K562 (cell line): ENCODE results near the gene ADTRP. TPM values are rescaled to one million over a fixed set of nuclear protein-coding genes. Genes with fewer than 3 reads are reported as not detected.
A peak's percentile ranks its signal among the peaks of the same experiment; 100 is the strongest.

Experiments
- ATAC-seq: fragments of 200-7000 bp; cut with Tn5 transposase; 3 replicates; pipeline ENCODE4 v1.9.1; 2020; ENCODE audit warnings: moderate library complexity
- BruUV-seq: library from RNA; stranded (reverse); fragments of 400-500 nt; replicated peaks from 2 replicates; lab custom pipeline; 2021; lab: Mats Ljungman, UMichigan
- CTCF ChIA-PET: fragments of 300-600 bp; formaldehyde crosslinking; extraction: SDS; loops from one replicate; lab custom pipeline; 2021; ENCODE audit warnings: low intra/inter-chr PET ratio; lab: Yijun Ruan, JAX
- POLR2A ChIA-PET: fragments of 300-600, 350-650 bp; sonication (Branson Sonifier 250); formaldehyde crosslinking; extraction: SDS; loops from one replicate; lab custom pipeline; 2021; ENCODE audit warnings: antibody characterized with exemption, inconsistent platforms; lab: Yijun Ruan, JAX
- DNase-seq, 4 experiments: peaks; one replicate each; pipeline versions ENCODE4 v3.0.0 to v3.0.0-alpha.2; 2011 to 2018; ENCODE audit warnings: low spot score in 3 of 4, mixed read lengths in 3 of 4; ENCODE audit errors: extremely low read depth in 1 of 4
- FAIRE-seq: peaks from 2 replicates; lab custom pipeline; 2011; peaks lifted over from hg19 to GRCh38; lab: Jason Lieb, UNC
- H2AFZ ChIP-seq: 2 replicates; pipeline ENCODE4 v1.6.0; 2011; ENCODE audit warnings: low read depth, low read length, control low read depth, inconsistent platforms
- H3K27ac ChIP-seq: fragments of 200-600 bp; 3 replicates; pipeline ENCODE4 v1.8.0; 2011; ENCODE audit warnings: low read depth, mild to moderate bottlenecking, control low read depth, inconsistent platforms, low read length, moderate library complexity, mixed read lengths; ENCODE audit errors: extremely low read depth
- H3K27me3 ChIP-seq, 2 experiments: fragments of 300-600 bp in 1 of 2; 2 replicates in 1 of 2; 3 replicates in 1 of 2; pipeline versions ENCODE4 v1.6.0 to v1.8.0; 2011; ENCODE audit warnings: inconsistent platforms in 2 of 2, low read length in 2 of 2, mild to moderate bottlenecking in 1 of 2, mixed read lengths in 1 of 2, moderate library complexity in 1 of 2; ENCODE audit not compliant: control insufficient read depth in 2 of 2, insufficient read depth in 2 of 2
- H3K36me3 ChIP-seq: fragments of 300-600 bp; 3 replicates; pipeline ENCODE4 v1.8.0; 2011; ENCODE audit warnings: mild to moderate bottlenecking, low read length, inconsistent platforms; ENCODE audit not compliant: control insufficient read depth, insufficient read depth
- H3K4me1 ChIP-seq, 2 experiments: fragments of 200-600 bp in 1 of 2; replicated peaks in 1 of 2; 2 replicates in 1 of 2; 3 replicates in 1 of 2; pipeline versions ENCODE4 v1.5.1 to v1.8.0; 2011; ENCODE audit warnings: inconsistent platforms in 2 of 2, low read length in 2 of 2, mild to moderate bottlenecking in 1 of 2, mixed read lengths in 1 of 2, moderate library complexity in 1 of 2; ENCODE audit not compliant: control insufficient read depth in 2 of 2, insufficient read depth in 2 of 2
- H3K4me2 ChIP-seq: 2 replicates; pipeline ENCODE4 v1.6.1; 2011; ENCODE audit warnings: low read length, control low read depth, inconsistent platforms, mixed read lengths; ENCODE audit not compliant: insufficient read depth
- H3K4me3 ChIP-seq: fragments of 200-600 bp; sonication (generic), shearing (Covaris generic); 2 replicates; pipeline ENCODE4 v1.5.1; 2016; ENCODE audit warnings: control low read depth, inconsistent platforms
- H3K79me2 ChIP-seq: fragments of 200-600 bp; 3 replicates; pipeline ENCODE4 v1.8.0; 2011; ENCODE audit warnings: low read length, inconsistent platforms; ENCODE audit not compliant: control insufficient read depth, insufficient read depth
- H3K9ac ChIP-seq, 2 experiments: 2 replicates each; pipeline versions ENCODE4 v1.6.0 to v1.6.1; 2011; ENCODE audit warnings: low read depth in 2 of 2, low read length in 2 of 2, control low read depth in 1 of 2, inconsistent platforms in 1 of 2, mild to moderate bottlenecking in 1 of 2, mixed read lengths in 1 of 2; ENCODE audit not compliant: insufficient read depth in 1 of 2
- H3K9me1 ChIP-seq: one replicate; pipeline ENCODE4 v1.6.0; 2011; ENCODE audit warnings: inconsistent platforms, mild to moderate bottlenecking, low read length, moderate library complexity; ENCODE audit not compliant: control insufficient read depth, insufficient read depth
- H3K9me3 ChIP-seq: replicated peaks from 2 replicates; pipeline ENCODE4 v1.5.1; 2011; ENCODE audit warnings: low read depth, low read length, inconsistent platforms; ENCODE audit not compliant: control insufficient read depth, insufficient read depth
- H4K20me1 ChIP-seq: replicated peaks from 2 replicates; pipeline ENCODE4 v1.6.1; 2011; ENCODE audit warnings: low read length, inconsistent platforms, mixed read lengths; ENCODE audit not compliant: control insufficient read depth, insufficient read depth
- ARID3B ChIP-seq: fragments of 250-450 bp; sonication (Bioruptor Pico); IDR thresholded peaks from 2 replicates; pipeline ENCODE4 v1.4.0; 2020; ENCODE audit warnings: borderline replicate concordance
- BMI1 ChIP-seq: fragments of 150-350 bp; IDR thresholded peaks from 2 replicates; pipeline ENCODE4 v1.6.1; 2014; ENCODE audit warnings: low read length
- MCM3 ChIP-seq: fragments of 450-650 bp; IDR thresholded peaks from 2 replicates; pipeline ENCODE4 v1.6.1; 2016
- PHF21A ChIP-seq: fragments of 450-650 bp; IDR thresholded peaks from 2 replicates; pipeline ENCODE4 v1.6.1; 2017; ENCODE audit warnings: low read depth, borderline replicate concordance
- POLR2H ChIP-seq: IDR thresholded peaks from 2 replicates; pipeline ENCODE4 v1.6.1; 2016; ENCODE audit warnings: missing genetic modification characterization, low read depth, mild to moderate bottlenecking, control low read depth, missing compliant biosample characterization, moderate library complexity
- RBM22 ChIP-seq: fragments of 200-400 bp; formaldehyde crosslinking; IDR thresholded peaks from 2 replicates; pipeline ENCODE4 v1.6.1; 2018; ENCODE audit warnings: low read length, low read depth; ENCODE audit not compliant: poor library complexity, severe bottlenecking
- SP2 ChIP-seq: IDR thresholded peaks from 2 replicates; pipeline ENCODE4 v1.6.1; 2011; ENCODE audit warnings: mild to moderate bottlenecking, low read depth, low read length, moderate library complexity; ENCODE audit not compliant: poor library complexity, severe bottlenecking; ENCODE audit errors: extremely low read depth
- ZBTB40 ChIP-seq, 2 experiments: fragments of 450-650 bp in 1 of 2; sonication (generic) in 1 of 2; formaldehyde crosslinking in 1 of 2; IDR thresholded peaks; 2 replicates each; pipeline versions ENCODE4 v1.7.1 to v1.9.0; 2016 to 2022; ENCODE audit warnings: inconsistent platforms in 1 of 2, mild to moderate bottlenecking in 1 of 2, missing genetic modification reagents in 1 of 2
- WGBS: fragments of 100-300 bp; shearing (Covaris generic); methylation state at CpG from one replicate; pipeline ENCODE4 v1.1.6; 2016; ENCODE audit warnings: low coverage, mixed read lengths; ENCODE audit not compliant: insufficient coverage; ENCODE audit errors: missing lambda C conversion rate; 5-methylcytosine and 5-hydroxymethylcytosine counted together
- in situ Hi-C: fragments of 300-500 bp; cut with MboI; formaldehyde crosslinking; loops from 4 replicates; pipeline ENCODE4 v1.15.0; 2018; ENCODE audit warnings: inconsistent platforms, mixed read lengths
- intact Hi-C: fragments of 100-400 bp; cut with micrococcal nuclease; formaldehyde crosslinking; loops from 2 replicates; pipeline ENCODE4 v1.14.2; 2022
- polyA plus RNA-seq, 8 experiments: library from polyadenylated mRNA; depleted of rRNA in 4 of 8; stranded (reverse) in 5 of 8; unstranded in 3 of 8; fragments of >200 nt; fragmentation: Nextera tagmentation in 2 of 8; fragmentation: Illumina TruSeq in 1 of 8; extraction: Ambion mirVana in 2 of 8; extraction: Trizol in 1 of 8; gene quantifications; 2 replicates each; pipeline versions ENCODE4 v1.2.1 to v1.2.3, GENCODE V29; 2011 to 2014; ENCODE audit warnings: inconsistent platforms in 1 of 8, missing spikeins in 1 of 8
- total RNA-seq, 7 experiments: library from RNA; depleted of rRNA in 6 of 7; stranded (reverse); fragments of >200 nt in 6 of 7; fragmentation: Illumina TruSeq in 2 of 7; extraction: Trizol in 2 of 7; gene quantifications; 2 replicates each; pipeline versions ENCODE4 v1.2.1 to v1.2.3, GENCODE V29; 2011 to 2021; ENCODE audit warnings: low replicate concordance in 1 of 7

Gene ADTRP
- total and polyA plus RNA-seq, 9 of the 15 experiments (the other 6 are each of a cell fraction or from before 2014, with no cell fraction given) = 7.4 to 24.0 (median 13.6) TPM

- TF ChIP-seq ARID3B (CRISPR knock-in tag) (no peak), MCM3 (no peak), RBM22 (no peak), PHF21A (no peak), SP2 (no peak), POLR2H (tag) (no peak), ZBTB40 (IDR thresholded peaks at IDR 0.05) (no peak), ZBTB40 (CRISPR knock-in tag; IDR thresholded peaks at IDR 0.05) (no peak), BMI1 (no peak)
- TF ChIP-seq, all 486 proteins: peak for 0
- no peak overlapping the region for H3K4me3 ChIP-seq
- H3K4me1 ChIP-seq = no peaks in the 10 kb centered on the region; a peak in 1 of 5 replicates
- DNase-seq (no peak), ATAC-seq (peak; percentile 39; the same call in 1 of the 3 replicates), FAIRE-seq (no peak)
- H3K9ac ChIP-seq = no peak overlapping the region
- H3K4me2 ChIP-seq = no peak overlapping the region
- intact Hi-C loops (no loop called here), in situ Hi-C loops (no loop called here)
- H3K9me1 ChIP-seq = no peaks in the 10 kb centered on the region
- 5% methylated on average over 6 of the region's 6 CpGs for WGBS
- no peaks in the 10 kb centered on the region for H4K20me1 ChIP-seq
- no peaks in the 10 kb centered on the region; the same call in 2 of the 3 replicates for H3K36me3 ChIP-seq
- BruUV-seq = no TSS peak
- peak overlapping the region; percentile 23; the same call in 1 of the 2 replicates for H2AFZ ChIP-seq
- POLR2A ChIA-PET = interaction anchor here (1.0 kb wide), 1 partner anchor 11 kb away, joined by 4 read pairs; no protein-coding TSS in a partner anchor
- H3K79me2 ChIP-seq = no peaks in the 10 kb centered on the region
- H3K9me3 ChIP-seq = 0 out of 2 replicates have a peak, but pooled peaks cover 3% of the 10 kb centered on the region
- CTCF ChIA-PET = no interaction called here
- H3K27ac ChIP-seq = no peak overlapping the region
- H3K27me3 ChIP-seq = no peaks in the 10 kb centered on the region
These were observed 64.3 kb downstream of the ADTRP start for GRCh38 chr6:11714116-11714797.
